IMR-90 (cell line): ENCODE measurements around the gene SSU72. TPM values are rescaled to one million over a fixed set of nuclear protein-coding genes. Genes with fewer than 3 reads are reported as not detected.

ENCODE experiments used
- ATAC-seq: fragments of 200-7000 bp; cut with Tn5 transposase; 2 replicates; pipeline ENCODE4 v1.9.1; 2020; ENCODE audit warnings: low read depth, mild to moderate bottlenecking, moderate library complexity
- BruUV-seq: library from RNA; stranded (reverse); fragments of 400-500 nt; replicated peaks from 2 replicates; lab custom pipeline; 2021; lab: Mats Ljungman, UMichigan
- CTCF ChIA-PET: fragments of 300-600 bp; formaldehyde crosslinking; extraction: SDS; loops from one replicate; lab custom pipeline; 2021; ENCODE audit warnings: antibody characterized with exemption; lab: Yijun Ruan, JAX
- POLR2A ChIA-PET: fragments of 300-600 bp; sonication (Branson Sonifier 250); formaldehyde crosslinking; loops from one replicate; lab custom pipeline; 2022; ENCODE audit warnings: antibody characterized with exemption; ENCODE audit not compliant: unreplicated experiment; lab: Charles Lee
- DNase-seq: peaks from one replicate; pipeline ENCODE4 v3.0.0; 2013
- H2AFZ ChIP-seq: replicated peaks from 2 replicates; pipeline ENCODE3; 2013; ENCODE audit warnings: low read length, mild to moderate bottlenecking; ENCODE audit not compliant: poor library complexity
- H2AK5ac ChIP-seq: 2 replicates; pipeline ENCODE4 v1.6.1; 2013; ENCODE audit warnings: low read depth, low read length, inconsistent platforms
- H2AK9ac ChIP-seq: replicated peaks from 2 replicates; pipeline ENCODE3; 2013; ENCODE audit warnings: mild to moderate bottlenecking, low read depth, low read length, moderate library complexity; ENCODE audit not compliant: poor library complexity
- H2BK120ac ChIP-seq: 2 replicates; pipeline ENCODE4 v1.6.1; 2013; ENCODE audit warnings: low read depth, low read length, inconsistent platforms
- H2BK15ac ChIP-seq: 3 replicates; pipeline ENCODE4 v1.6.1; 2013; ENCODE audit warnings: low read depth, low read length, inconsistent platforms
- H2BK20ac ChIP-seq: 2 replicates; pipeline ENCODE4 v1.6.1; 2013; ENCODE audit warnings: low read depth, mild to moderate bottlenecking, inconsistent platforms, low read length, moderate library complexity
- H2BK5ac ChIP-seq: 2 replicates; pipeline ENCODE4 v1.6.1; 2013; ENCODE audit warnings: mild to moderate bottlenecking, low read depth, low read length, inconsistent platforms; ENCODE audit not compliant: poor library complexity, severe bottlenecking
- H3K14ac ChIP-seq: replicated peaks from 2 replicates; pipeline ENCODE4 v1.6.1; 2013; ENCODE audit warnings: low read depth, low read length, inconsistent platforms
- H3K18ac ChIP-seq: 2 replicates; pipeline ENCODE4 v1.6.1; 2013; ENCODE audit warnings: low read depth, low read length, control low read depth
- H3K23ac ChIP-seq: 2 replicates; pipeline ENCODE4 v1.6.1; 2013; ENCODE audit warnings: low read depth, low read length, inconsistent platforms
- H3K27ac ChIP-seq: 2 replicates; pipeline ENCODE4 v1.5.1; 2013; ENCODE audit warnings: mild to moderate bottlenecking, control low read depth, low read length; ENCODE audit not compliant: insufficient read depth
- H3K27me3 ChIP-seq: 2 replicates; pipeline ENCODE4 v1.6.1; 2013; ENCODE audit warnings: low read length; ENCODE audit not compliant: control insufficient read depth, insufficient read depth
- H3K36me3 ChIP-seq: 2 replicates; pipeline ENCODE4 v1.6.1; 2013; ENCODE audit warnings: low read length, mixed read lengths; ENCODE audit not compliant: control insufficient read depth, insufficient read depth
- H3K4ac ChIP-seq: 2 replicates; pipeline ENCODE4 v1.6.1; 2013; ENCODE audit warnings: low read depth, low read length, inconsistent platforms
- H3K4me1 ChIP-seq: 2 replicates; pipeline ENCODE4 v1.6.1; 2013; ENCODE audit warnings: low read length, mixed read lengths; ENCODE audit not compliant: control insufficient read depth, insufficient read depth
- H3K4me2 ChIP-seq: 2 replicates; pipeline ENCODE4 v1.6.1; 2013; ENCODE audit warnings: low read depth, mild to moderate bottlenecking, control low read depth, low read length, moderate library complexity
- H3K4me3 ChIP-seq: 2 replicates; pipeline ENCODE4 v1.5.1; 2013; ENCODE audit warnings: low read depth, mild to moderate bottlenecking, control low read depth, low read length, moderate library complexity; ENCODE audit not compliant: insufficient read depth
- H3K56ac ChIP-seq: 2 replicates; pipeline ENCODE4 v1.6.1; 2013; ENCODE audit warnings: low read length, inconsistent platforms; ENCODE audit not compliant: insufficient read depth; ENCODE audit errors: extremely low read depth
- H3K79me1 ChIP-seq, 2 experiments: 2 replicates each; pipeline ENCODE4 v1.6.1; 2013; ENCODE audit warnings: low read length in 2 of 2, inconsistent platforms in 1 of 2, low read depth in 1 of 2
- H3K9ac ChIP-seq: 2 replicates; pipeline ENCODE4 v1.6.1; 2013; ENCODE audit warnings: low read depth, low read length, control low read depth
- H3K9me1 ChIP-seq: 2 replicates; pipeline ENCODE4 v1.6.1; 2013; ENCODE audit warnings: low read length, inconsistent platforms; ENCODE audit not compliant: insufficient read depth
- H3K9me3 ChIP-seq: 2 replicates; pipeline ENCODE4 v1.6.1; 2013; ENCODE audit warnings: low read length; ENCODE audit not compliant: control insufficient read depth, insufficient read depth
- H4K20me1 ChIP-seq: 2 replicates; pipeline ENCODE4 v1.6.1; 2013; ENCODE audit warnings: low read length, inconsistent platforms; ENCODE audit not compliant: insufficient read depth
- H4K5ac ChIP-seq: 2 replicates; pipeline ENCODE4 v1.6.1; 2013; ENCODE audit warnings: mild to moderate bottlenecking, low read depth, low read length, control low read depth
- H4K8ac ChIP-seq, 2 experiments: 2 replicates each; pipeline ENCODE4 v1.6.1; 2013; ENCODE audit warnings: low read depth in 2 of 2, low read length in 2 of 2, control low read depth in 1 of 2, inconsistent platforms in 1 of 2
- H4K91ac ChIP-seq: 2 replicates; pipeline ENCODE4 v1.6.1; 2013; ENCODE audit warnings: low read depth, low read length, inconsistent platforms; ENCODE audit not compliant: insufficient read depth
- CTCF ChIP-seq: conservative IDR thresholded peaks from 2 replicates; pipeline ENCODE4 v1.5.1; 2012; ENCODE audit warnings: mild to moderate bottlenecking, low read depth, low read length, improper control_type of control experiment
- POLR2A ChIP-seq: IDR thresholded peaks from 2 replicates; pipeline ENCODE4 v1.6.1; 2012; ENCODE audit warnings: mild to moderate bottlenecking, low read depth, low read length
- WGBS, 2 experiments: methylation state at CpG; one replicate each; pipeline versions ENCODE4 v1.1.5 to v1.1.7; 2013; ENCODE audit warnings: missing lambda C conversion rate in 2 of 2; ENCODE audit not compliant: insufficient read length in 1 of 2; ENCODE audit errors: extremely low coverage in 2 of 2; 5-methylcytosine and 5-hydroxymethylcytosine counted together
- dilution Hi-C: fragments of 300-500 bp; cut with HindIII; formaldehyde crosslinking; loops from one replicate; pipeline ENCODE4 v1.14.3; 2018; ENCODE audit warnings: low sequenced_read_pairs; ENCODE audit not compliant: unreplicated experiment
- in situ Hi-C: fragments of 300-500 bp; cut with MboI; formaldehyde crosslinking; loops from 3 replicates; pipeline ENCODE4 v1.14.3; 2019; ENCODE audit warnings: low sequenced_read_pairs, inconsistent platforms, mixed read lengths
- intact Hi-C: fragments of 100-400 bp; cut with micrococcal nuclease; formaldehyde crosslinking; loops from 2 replicates; pipeline ENCODE4 v1.10.0; 2022
- polyA plus RNA-seq, 3 experiments: library from polyadenylated mRNA; depleted of rRNA; stranded (reverse); fragments of >200 nt; gene quantifications; 2 replicates each; pipeline ENCODE4 v1.2.3, GENCODE V29; 2012; ENCODE audit warnings: low replicate concordance in 1 of 3
- total RNA-seq: library from RNA; depleted of rRNA; stranded (reverse); fragments of >200 nt; gene quantifications from 2 replicates; pipeline ENCODE4 v1.2.3, GENCODE V29; 2012

SSU72 gene
- total and polyA plus RNA-seq, 2 of the 4 experiments (the other 2 are of a cell fraction): 33.7 to 88.4 TPM

GRCh38 chr1:1564268-1564667, 10.4 kb downstream of the SSU72 start:
- H3K9ac ChIP-seq: no peak overlapping the region
- no peak overlapping the region for H3K18ac ChIP-seq
- H3K27me3 ChIP-seq: no peaks in the 10 kb centered on the region
- no peak overlapping the region for H3K14ac ChIP-seq
- no peak overlapping the region for H3K23ac ChIP-seq
- ATAC-seq: no peak
- H3K4me1 ChIP-seq: peaks cover 2% of the 10 kb centered on the region; the same call in 1 of the 2 replicates
- dilution Hi-C loops: no loop called here
- H2BK15ac ChIP-seq: no peak overlapping the region
- peaks cover 19% of the 10 kb centered on the region; the same call in 1 of the 2 replicates for H3K9me1 ChIP-seq
- no TSS peak for BruUV-seq
- no peak overlapping the region for H3K56ac ChIP-seq
- intact Hi-C loops: no loop called here
- TF ChIP-seq POLR2A: no peak
- TF ChIP-seq CTCF: no peak
- peaks cover 76% of the 10 kb centered on the region for H4K20me1 ChIP-seq
- no peak overlapping the region for H4K8ac ChIP-seq
- H2AK5ac ChIP-seq: no peak overlapping the region
- no peak overlapping the region for H4K5ac ChIP-seq
- H2BK20ac ChIP-seq: no peak overlapping the region
- H2BK5ac ChIP-seq: no peak overlapping the region
- 91% methylated on average over 13 of the region's 19 CpGs; no CpG with 5 or more reads in 1 of the 2 experiments for WGBS, 2 experiments
- no peak overlapping the region for H3K4ac ChIP-seq
- no peak overlapping the region for H4K91ac ChIP-seq
- in situ Hi-C loops: no loop called here
- POLR2A ChIA-PET: no interaction called here
- no peak overlapping the region for H3K27ac ChIP-seq
- no peak overlapping the region for H2BK120ac ChIP-seq
- DNase-seq: no peak
- peak overlapping the region; percentile 60 for H2AFZ ChIP-seq
- H3K4me3 ChIP-seq: no peak overlapping the region
- CTCF ChIA-PET: no interaction called here
- H3K79me1 ChIP-seq: peaks cover 17 to 65% of the 10 kb centered on the region in 2 experiments
- H3K4me2 ChIP-seq: no peak overlapping the region
- no peaks in the 10 kb centered on the region for H3K9me3 ChIP-seq
- peaks cover 53% of the 10 kb centered on the region for H3K36me3 ChIP-seq
- H2AK9ac ChIP-seq: peak overlapping the region; percentile 37
